ENCODE data around the gene FAM162A.
A peak's percentile ranks its signal among the peaks of the same experiment; 100 is the strongest.

Gene FAM162A

GRCh38 chr3:122353215-122353614 lies 30.8 kb upstream of the FAM162A start:
- H3K4me3 ChIP-seq (ENCODE audit: low read depth, low read length) = no peak overlapping the region
- no peak for TF ChIP-seq CTCF (conservative IDR thresholded peaks at IDR 0.05; ENCODE audit: low read depth, low read length)
- no peak for DNase-seq (ENCODE audit: low read depth)

DNA sequence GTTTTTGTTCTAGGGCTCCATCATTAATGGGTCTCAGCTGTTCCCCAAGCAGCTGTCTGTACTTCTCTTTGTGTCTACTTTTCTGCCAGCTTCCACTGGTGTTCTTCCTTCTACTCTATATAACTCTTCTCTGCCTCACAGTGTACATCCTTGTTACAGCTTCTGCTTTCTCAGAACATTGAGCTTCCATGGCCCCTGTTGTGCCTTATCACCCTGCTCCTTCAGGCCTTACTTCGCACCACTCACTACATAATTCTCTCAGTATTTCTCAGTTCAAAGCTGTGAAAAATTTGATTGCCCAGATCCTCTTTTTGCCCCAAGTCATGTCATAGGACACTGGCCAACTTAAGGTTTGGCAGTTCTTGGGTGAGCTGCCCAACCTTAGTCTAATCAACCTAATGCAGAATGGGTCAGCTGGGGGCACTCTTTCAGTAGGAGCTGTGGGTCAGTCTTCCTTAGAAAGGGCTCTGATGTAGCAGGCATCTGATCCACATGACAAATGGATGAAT lies 30.0 kb upstream of the FAM162A start:
- TF ChIP-seq CTCF (conservative IDR thresholded peaks at IDR 0.05; ENCODE audit: low read depth, low read length) = no peak
- no peak for DNase-seq (ENCODE audit: low read depth)
- no peak overlapping the region for H3K4me3 ChIP-seq (ENCODE audit: low read depth, low read length)

GRCh38 chr3:122355612-122356011 lies 28.4 kb upstream of the FAM162A start:
- H3K4me3 ChIP-seq (ENCODE audit: low read depth, low read length) = no peak overlapping the region
- TF ChIP-seq CTCF (conservative IDR thresholded peaks at IDR 0.05; ENCODE audit: low read depth, low read length) = no peak

GRCh38 chr3:122356402-122356801 lies 27.6 kb upstream of the FAM162A start:
- DNase-seq (ENCODE audit: low read depth) = peak; percentile 63
- H3K4me3 ChIP-seq (ENCODE audit: low read depth, low read length) = no peak overlapping the region
- peak; percentile 69 for TF ChIP-seq CTCF (conservative IDR thresholded peaks at IDR 0.05; ENCODE audit: low read depth, low read length)

More at GRCh38 chr3:122355612-122356011, 28.4 kb upstream of the FAM162A start:
- DNase-seq (ENCODE audit: low read depth) = no peak

DNA sequence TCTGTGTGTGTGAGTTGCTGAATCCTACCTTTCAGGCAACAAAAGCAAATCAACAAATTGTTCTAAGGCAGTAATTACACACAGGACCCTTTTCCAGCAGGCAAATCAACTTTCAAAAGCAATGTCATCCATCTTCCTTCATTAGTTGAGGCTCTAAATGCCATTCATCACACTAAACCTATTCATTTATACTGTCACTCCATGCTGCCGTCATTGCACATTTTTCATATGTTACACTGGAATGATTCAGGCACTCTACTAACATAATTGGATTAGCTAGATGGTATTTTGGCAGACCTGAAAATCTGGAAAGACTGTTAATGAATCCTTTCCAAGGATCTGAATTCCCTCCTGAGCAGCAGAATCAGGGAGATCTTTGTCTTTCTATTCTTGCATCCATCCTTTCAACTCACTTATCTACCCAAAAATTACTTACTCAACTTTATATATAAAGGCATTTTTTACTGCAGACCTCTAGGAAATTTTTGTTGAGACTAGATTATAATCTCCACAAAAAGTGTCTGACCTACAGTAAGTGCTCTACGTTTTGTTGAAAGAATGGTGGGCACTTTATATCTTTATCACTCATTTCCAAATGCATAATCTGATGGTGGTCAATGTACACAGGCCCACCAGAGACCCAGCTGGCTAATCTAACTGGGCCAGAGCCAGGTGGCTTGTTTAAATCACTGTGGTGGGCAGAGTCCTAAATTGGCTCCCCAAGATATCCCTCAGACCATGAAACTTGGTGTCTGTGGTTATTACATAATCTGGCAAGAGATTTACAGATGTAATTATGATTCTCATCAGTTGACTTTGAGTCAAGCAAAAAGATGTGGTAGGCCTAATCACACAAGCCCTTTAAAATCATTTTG lies 25.9 kb upstream of the FAM162A start:
- no peak overlapping the region for H3K4me3 ChIP-seq (ENCODE audit: low read depth, low read length)
- DNase-seq (ENCODE audit: low read depth) = no peak
- no peak for TF ChIP-seq CTCF (conservative IDR thresholded peaks at IDR 0.05; ENCODE audit: low read depth, low read length)

GRCh38 chr3:122358703-122359032 lies 25.3 kb upstream of the FAM162A start:
- TF ChIP-seq CTCF (conservative IDR thresholded peaks at IDR 0.05; ENCODE audit: low read depth, low read length) = no peak
- no peak for DNase-seq (ENCODE audit: low read depth)
- H3K4me3 ChIP-seq (ENCODE audit: low read depth, low read length) = no peak overlapping the region

DNA sequence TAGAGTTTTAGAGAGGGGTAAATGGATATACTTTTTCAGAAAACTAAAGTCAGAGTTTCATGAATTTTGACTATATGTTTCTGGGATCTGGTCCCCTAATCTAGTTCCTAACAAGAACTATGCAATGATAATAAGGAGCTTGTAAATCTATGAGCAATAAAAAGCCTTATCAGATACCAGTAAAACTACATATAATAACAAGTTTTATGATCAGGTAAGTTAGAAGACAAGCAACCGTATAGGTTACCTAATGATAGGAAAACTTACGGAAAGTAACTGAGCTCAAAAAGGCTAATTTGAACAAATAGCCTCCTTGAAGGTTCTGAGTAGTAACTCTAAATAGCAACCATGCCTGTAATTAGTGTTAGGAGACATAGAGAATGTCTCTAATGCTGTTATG lies 22.0 kb upstream of the FAM162A start:
- no peak for DNase-seq (ENCODE audit: low read depth)
- no peak for TF ChIP-seq CTCF (conservative IDR thresholded peaks at IDR 0.05; ENCODE audit: low read depth, low read length)
- H3K4me3 ChIP-seq (ENCODE audit: low read depth, low read length) = no peak overlapping the region

Data from choroid plexus epithelial cell (primary cell).